Endothelial cell of umbilical vein (primary cell): ENCODE results near the gene GSN.

ENCODE experiments used
- CTCF ChIP-seq, 2 donors: IDR thresholded peaks; 1 replicate in 1 of 2; 2 replicates in 1 of 2; pipeline ENCODE4 v1.5.1; 2011; ENCODE audit warnings: low read length in 2 of 2, mild to moderate bottlenecking in 2 of 2, moderate library complexity in 2 of 2, control low read depth in 1 of 2, inconsistent platforms in 1 of 2, low read depth in 1 of 2; ENCODE audit not compliant: insufficient read depth in 1 of 2; ENCODE audit errors: extremely low read depth in 1 of 2
- EZH2 ChIP-seq: IDR thresholded peaks from 2 replicates; pipeline ENCODE4 v1.6.1; 2012; ENCODE audit warnings: borderline replicate concordance, low read depth, mild to moderate bottlenecking, moderate library complexity, low read length, inconsistent platforms; ENCODE audit not compliant: severe bottlenecking
- FOS ChIP-seq: IDR thresholded peaks from 2 replicates; pipeline ENCODE4 v1.6.1; 2011; ENCODE audit warnings: mild to moderate bottlenecking, low read length, moderate library complexity, borderline replicate concordance; ENCODE audit not compliant: insufficient read depth
- MAX ChIP-seq: IDR thresholded peaks from 2 replicates; pipeline ENCODE4 v1.6.1; 2011; ENCODE audit not compliant: insufficient read depth, insufficient read length
- MYC ChIP-seq: IDR thresholded peaks from one replicate; pipeline ENCODE4 v1.6.1; 2011; ENCODE audit warnings: mild to moderate bottlenecking, low read depth, low read length
- POLR2A ChIP-seq: IDR thresholded peaks from 2 replicates; pipeline ENCODE4 v1.6.1; 2012; ENCODE audit warnings: low read depth, mild to moderate bottlenecking, control low read depth, low read length
- POLR2AphosphoS5 ChIP-seq: IDR thresholded peaks from 2 replicates; pipeline ENCODE4 v1.6.1; 2012; ENCODE audit warnings: low read depth, mild to moderate bottlenecking, control low read depth, low read length, moderate library complexity; ENCODE audit not compliant: insufficient read depth

GRCh38 chr9:121253821-121254501 is 14.0 kb upstream of the GSN start:
- TF ChIP-seq CTCF (IDR thresholded peaks at IDR 0.05; ENCODE audit: extremely low read depth in 1 of 2, insufficient read depth in 1 of 2, low read depth in 1 of 2, low read length in 2 of 2) (no peak), POLR2A (no peak), EZH2 (no peak), MAX (no peak), FOS (no peak), POLR2AphosphoS5 (no peak), MYC (no peak)
